ENCODE results near the gene NELL2.
"Not testable (repeated sequence)": the region's sequence is repeated elsewhere in the genome, so short reads cannot be mapped to it uniquely, and the experiment has no call there.

NELL2 gene

GRCh38 chr12:44830566-44831055 lies 45.5 kb downstream of the NELL2 start:
- Mint-ChIP-seq H3K27ac (peak overlapping the region; percentile 85 to 95), H3K4me1 (peaks cover 77% of the 10 kb centered on the region), H3K27me3 (no peaks in the 10 kb centered on the region), H3K9me3 (no peaks in the 10 kb centered on the region), H3K4me3 (peak overlapping the region; percentile 67 to 79)
- DNase-seq (peak in 1 of 2 donors; percentile 14), ATAC-seq (no peak)

- no peak for DNase-seq
- H3K4me1 Mint-ChIP-seq = peaks cover 65% of the 10 kb centered on the region
- no peak for ATAC-seq
- H3K27ac Mint-ChIP-seq = peak overlapping the region; percentile 83 to 99
- no peaks in the 10 kb centered on the region for H3K9me3 Mint-ChIP-seq
- H3K27me3 Mint-ChIP-seq = no peaks in the 10 kb centered on the region
- peak overlapping the region; percentile 54 to 79 for H3K4me3 Mint-ChIP-seq
Observed at GRCh38 chr12:44829045-44829444, 47.1 kb downstream of the NELL2 start.

GRCh38 chr12:44827832-44828438 lies 48.2 kb downstream of the NELL2 start:
- no peaks in the 10 kb centered on the region for H3K9me3 Mint-ChIP-seq
- no peaks in the 10 kb centered on the region for H3K27me3 Mint-ChIP-seq
- peak overlapping the region; percentile 92 to 99 for H3K27ac Mint-ChIP-seq
- peak overlapping the region; percentile 60 to 82 for H3K4me3 Mint-ChIP-seq
- ATAC-seq (peak; percentile 96), DNase-seq (no peak)
- H3K4me1 Mint-ChIP-seq = peaks cover 64% of the 10 kb centered on the region

- not testable (repeated sequence) for H3K9me3 Mint-ChIP-seq, ATAC-seq
Observed at GRCh38 chr12:44821702-44822101, 54.4 kb downstream of the NELL2 start.

GRCh38 chr12:44819884-44820283 lies 56.2 kb downstream of the NELL2 start:
- H3K9me3 Mint-ChIP-seq = no peaks in the 10 kb centered on the region
- no peaks in the 10 kb centered on the region for H3K27me3 Mint-ChIP-seq
- peak overlapping the region; percentile 38 to 70 for H3K4me3 Mint-ChIP-seq
- ATAC-seq (peak; percentile 64), DNase-seq (no peak)
- H3K27ac Mint-ChIP-seq = peak overlapping the region; percentile 71 to 77
- H3K4me1 Mint-ChIP-seq = peaks cover 80% of the 10 kb centered on the region

More at GRCh38 chr12:44821702-44822101, 54.4 kb downstream of the NELL2 start:
- H3K27ac Mint-ChIP-seq, H3K27me3 Mint-ChIP-seq, DNase-seq, H3K4me3 Mint-ChIP-seq: not testable (repeated sequence)
- peaks cover 66% of the 10 kb centered on the region for H3K4me1 Mint-ChIP-seq

GRCh38 chr12:44817687-44818086 lies 58.4 kb downstream of the NELL2 start:
- H3K27me3 Mint-ChIP-seq = no peaks in the 10 kb centered on the region
- H3K4me3 Mint-ChIP-seq = peak overlapping the region; percentile 32 to 56
- peak overlapping the region; percentile 45 to 48 for H3K27ac Mint-ChIP-seq
- peak; percentile 80 for ATAC-seq
- peaks cover 78% of the 10 kb centered on the region for H3K4me1 Mint-ChIP-seq
- peak in 1 of 2 donors; percentile 34 for DNase-seq
- no peaks in the 10 kb centered on the region for H3K9me3 Mint-ChIP-seq

GRCh38 chr12:44816446-44817017 lies 59.6 kb downstream of the NELL2 start:
- peaks cover 86% of the 10 kb centered on the region for H3K4me1 Mint-ChIP-seq
- H3K27ac Mint-ChIP-seq = peak overlapping the region; percentile 6 to 85
- no peak for ATAC-seq

GRCh38 chr12:44812062-44812461 lies 64.1 kb downstream of the NELL2 start:
- DNase-seq (peak; percentile 32 to 37), ATAC-seq (peak; percentile 89)
- H3K27ac Mint-ChIP-seq = no peak overlapping the region
- peak overlapping the region in 1 of 2 donors; percentile 47 for H3K4me3 Mint-ChIP-seq
- no peaks in the 10 kb centered on the region for H3K27me3 Mint-ChIP-seq
- no peaks in the 10 kb centered on the region for H3K9me3 Mint-ChIP-seq
- H3K4me1 Mint-ChIP-seq = peaks cover 64% of the 10 kb centered on the region

More at GRCh38 chr12:44816446-44817017, 59.6 kb downstream of the NELL2 start:
- no peaks in the 10 kb centered on the region for H3K9me3 Mint-ChIP-seq
- no peak for DNase-seq
- no peaks in the 10 kb centered on the region for H3K27me3 Mint-ChIP-seq
- H3K4me3 Mint-ChIP-seq = peak overlapping the region; percentile 32 to 56

GRCh38 chr12:44804068-44804467 lies 72.0 kb downstream of the NELL2 start:
- no peak for ATAC-seq
- H3K4me3 Mint-ChIP-seq = peak overlapping the region in 1 of 2 donors; percentile 25
- H3K27me3 Mint-ChIP-seq = no peaks in the 10 kb centered on the region

GRCh38 chr12:44795970-44796369 lies 80.1 kb downstream of the NELL2 start:
- DNase-seq = no peak
- no peak for ATAC-seq
- Mint-ChIP-seq H3K4me3 (no peak overlapping the region), H3K4me1 (peaks cover 28% of the 10 kb centered on the region), H3K27me3 (no peaks in the 10 kb centered on the region), H3K9me3 (peaks cover 0 to 9% of the 10 kb centered on the region in 2 donors), H3K27ac (no peak overlapping the region)

More at GRCh38 chr12:44804068-44804467, 72.0 kb downstream of the NELL2 start:
- Mint-ChIP-seq H3K27ac (peak overlapping the region in 1 of 2 donors; percentile 78), H3K4me1 (peaks cover 36% of the 10 kb centered on the region), H3K9me3 (no peaks in the 10 kb centered on the region)
- no peak for DNase-seq

GRCh38 chr12:44788731-44789130 lies 87.4 kb downstream of the NELL2 start:
- no peak for ATAC-seq
- no peaks in the 10 kb centered on the region for H3K27me3 Mint-ChIP-seq
- DNase-seq = no peak
- peaks cover 64% of the 10 kb centered on the region for H3K4me1 Mint-ChIP-seq
- H3K27ac Mint-ChIP-seq = peak overlapping the region; percentile 9 to 28
- no peak overlapping the region for H3K4me3 Mint-ChIP-seq
- H3K9me3 Mint-ChIP-seq = peaks cover 18 to 21% of the 10 kb centered on the region in 2 donors

- Mint-ChIP-seq H3K27me3 (no peaks in the 10 kb centered on the region), H3K4me3 (no peak overlapping the region), H3K27ac (peak overlapping the region in 1 of 2 donors; percentile 76), H3K4me1 (peaks cover 46% of the 10 kb centered on the region), H3K9me3 (peaks cover 6 to 21% of the 10 kb centered on the region in 2 donors)
- ATAC-seq (no peak), DNase-seq (no peak)
Observed at GRCh38 chr12:44780221-44780790, 95.8 kb downstream of the NELL2 start.

- H3K27ac Mint-ChIP-seq = no peak overlapping the region
- no peaks in the 10 kb centered on the region for H3K27me3 Mint-ChIP-seq
- H3K4me3 Mint-ChIP-seq = no peak overlapping the region
- H3K9me3 Mint-ChIP-seq = peaks cover 6 to 16% of the 10 kb centered on the region in 2 donors
- H3K4me1 Mint-ChIP-seq = peaks cover 40% of the 10 kb centered on the region
- DNase-seq (no peak), ATAC-seq (no peak)
Observed at GRCh38 chr12:44779766-44780165, 96.3 kb downstream of the NELL2 start.

- H3K4me3 Mint-ChIP-seq = no peak overlapping the region
- H3K9me3 Mint-ChIP-seq = peaks cover 6 to 9% of the 10 kb centered on the region in 2 donors
- no peaks in the 10 kb centered on the region for H3K27me3 Mint-ChIP-seq
- ATAC-seq = no peak
- H3K4me1 Mint-ChIP-seq = peaks cover 31% of the 10 kb centered on the region
- no peak overlapping the region for H3K27ac Mint-ChIP-seq
- DNase-seq = no peak
Observed at GRCh38 chr12:44778863-44779262, 97.3 kb downstream of the NELL2 start.

- peaks cover 24% of the 10 kb centered on the region for H3K4me1 Mint-ChIP-seq
- no peak for DNase-seq
- H3K27ac Mint-ChIP-seq = no peak overlapping the region
- no peaks in the 10 kb centered on the region for H3K27me3 Mint-ChIP-seq
- peaks cover 6 to 8% of the 10 kb centered on the region in 2 donors for H3K9me3 Mint-ChIP-seq
- ATAC-seq = no peak
- H3K4me3 Mint-ChIP-seq = no peak overlapping the region
Observed at GRCh38 chr12:44777044-44777443, 99.1 kb downstream of the NELL2 start.

- ATAC-seq = no peak
- no peak overlapping the region for H3K4me3 Mint-ChIP-seq
- peaks cover 2 to 6% of the 10 kb centered on the region in 2 donors for H3K9me3 Mint-ChIP-seq
- no peak for DNase-seq
- H3K27ac Mint-ChIP-seq = peak overlapping the region in 1 of 2 donors; percentile 7
- H3K4me1 Mint-ChIP-seq = peaks cover 13% of the 10 kb centered on the region
- no peaks in the 10 kb centered on the region for H3K27me3 Mint-ChIP-seq
Observed at GRCh38 chr12:44775901-44776300, 100.2 kb downstream of the NELL2 start.
